ENCODE results near the gene LSM7.

LSM7 gene

GRCh38 chr19:2330632-2331284, 2.4 kb upstream of the LSM7 start:
- DNase-seq (ENCODE audit: low spot score): no peak
- TF ChIP-seq CTCF (IDR thresholded peaks at IDR 0.05; ENCODE audit: extremely low read depth, missing control alignments): no peak

GRCh38 chr19:2330255-2330631, 1.9 kb upstream of the LSM7 start:
- no peak for DNase-seq (ENCODE audit: low spot score)
- no peak for TF ChIP-seq CTCF (IDR thresholded peaks at IDR 0.05; ENCODE audit: extremely low read depth, missing control alignments)

- no peak for TF ChIP-seq CTCF (IDR thresholded peaks at IDR 0.05; ENCODE audit: extremely low read depth, missing control alignments)
- DNase-seq (ENCODE audit: low spot score): no peak
Measured at GRCh38 chr19:2329501-2329916, 1.1 kb upstream of the LSM7 start.

- no peak for DNase-seq (ENCODE audit: low spot score)
- no peak for TF ChIP-seq CTCF (IDR thresholded peaks at IDR 0.05; ENCODE audit: extremely low read depth, missing control alignments)
Measured at GRCh38 chr19:2329149-2329478, 728 bp upstream of the LSM7 start.

GRCh38 chr19:2327773-2328400, 499 bp downstream of the LSM7 start:
- TF ChIP-seq CTCF (IDR thresholded peaks at IDR 0.05; ENCODE audit: extremely low read depth, missing control alignments): no peak
- DNase-seq (ENCODE audit: low spot score): peak; percentile 89

GRCh38 chr19:2326699-2327360, 1.6 kb downstream of the LSM7 start:
- DNase-seq (ENCODE audit: low spot score): no peak
- no peak for TF ChIP-seq CTCF (IDR thresholded peaks at IDR 0.05; ENCODE audit: extremely low read depth, missing control alignments)

- DNase-seq (ENCODE audit: low spot score): no peak
- TF ChIP-seq CTCF (IDR thresholded peaks at IDR 0.05; ENCODE audit: extremely low read depth, missing control alignments): no peak
Measured at GRCh38 chr19:2325281-2326046, 2.9 kb downstream of the LSM7 start.

Data from GM20000 (cell line).